ENCODE data around the gene KHSRP. TPM values are rescaled to one million over a fixed set of nuclear protein-coding genes. Genes with fewer than 3 reads are reported as not detected.

KHSRP gene
- total RNA-seq, 4 donors from 2014 or later = 92.9 to 141 (median 118) TPM

- peak overlapping the region; percentile 6 to 74 (median 66) for H3K27ac ChIP-seq
- peak; percentile 100 for DNase-seq
- H3K36me3 ChIP-seq = peaks cover 10 to 12% of the 10 kb centered on the region in 2 donors
- whole genome bisulfite sequencing, 2 donors = 5 to 7% methylated on average over 35 to 39 of the region's 43 CpGs
- peaks cover 12 to 24% of the 10 kb centered on the region in 2 donors for H3K4me1 ChIP-seq
- intact Hi-C loops (cut with DNase I) = loop anchor here (10.0 kb wide), 1 partner anchor 50 kb away; the partner anchor contains the start of genes ALKBH7 and PSPN
- H3K9me3 ChIP-seq = no peaks in the 10 kb centered on the region
- TF ChIP-seq CTCF (IDR thresholded peaks at IDR 0.05) (no peak), POLR2A (IDR thresholded peaks at IDR 0.05) (peak in 1 of 2 donors; percentile 40)
- no peak overlapping the region for H3K4me3 ChIP-seq (replicated peaks in 1 of 3)
- no peaks in the 10 kb centered on the region for H3K27me3 ChIP-seq
Measured at GRCh38 chr19:6424939-6425731, 524 bp upstream of the KHSRP start.

- Histone ChIP-seq H3K9me3 (no peaks in the 10 kb centered on the region), H3K36me3 (peaks cover 25 to 27% of the 10 kb centered on the region in 2 donors), H3K4me3 (replicated peaks in 1 of 3) (peak overlapping the region; percentile 63 to 89 (median 77)), H3K27ac (peak overlapping the region in 2 of 3 donors; percentile 18 to 63), H3K27me3 (no peaks in the 10 kb centered on the region), H3K4me1 (peaks cover 12 to 24% of the 10 kb centered on the region in 2 donors)
- intact Hi-C loops (cut with DNase I) = loop anchor here (10.0 kb wide), 1 partner anchor 49 kb away; the partner anchor contains the start of genes ALKBH7 and PSPN
- TF ChIP-seq POLR2A (IDR thresholded peaks at IDR 0.05) (no peak), CTCF (IDR thresholded peaks at IDR 0.05) (no peak)
- peak; percentile 53 to 59 for DNase-seq
- 1 to 3% methylated on average over 12 to 18 of the region's 20 CpGs for WGBS, 2 donors
Measured at GRCh38 chr19:6423499-6424194, 964 bp downstream of the KHSRP start.

GRCh38 chr19:6421075-6422014 is 3.3 kb downstream of the KHSRP start:
- WGBS, 2 donors = 80 to 88% methylated on average over 13 to 17 of the region's 20 CpGs
- H3K9me3 ChIP-seq = no peaks in the 10 kb centered on the region
- intact Hi-C loops (cut with DNase I) = loop anchor here (10.0 kb wide), 1 partner anchor 47 kb away; the partner anchor contains the start of genes ALKBH7 and PSPN
- no peak for TF ChIP-seq POLR2A (IDR thresholded peaks at IDR 0.05)
- TF ChIP-seq CTCF (IDR thresholded peaks at IDR 0.05) = no peak
- no peak overlapping the region for H3K27ac ChIP-seq
- no peaks in the 10 kb centered on the region for H3K27me3 ChIP-seq
- peaks cover 12 to 24% of the 10 kb centered on the region in 2 donors for H3K4me1 ChIP-seq
- DNase-seq = no peak
- no peak overlapping the region for H3K4me3 ChIP-seq (replicated peaks in 1 of 3)
- peaks cover 48 to 50% of the 10 kb centered on the region in 2 donors for H3K36me3 ChIP-seq

GRCh38 chr19:6418562-6418932 is 6.1 kb downstream of the KHSRP start:
- 90 to 96% methylated on average over 3 to 8 of the region's 19 CpGs for WGBS, 2 donors
- no peak overlapping the region for H3K27ac ChIP-seq
- no peak overlapping the region for H3K4me3 ChIP-seq (replicated peaks in 1 of 3)
- peaks cover 71 to 76% of the 10 kb centered on the region in 2 donors for H3K36me3 ChIP-seq
- no peaks in the 10 kb centered on the region for H3K27me3 ChIP-seq
- no peaks in the 10 kb centered on the region for H3K9me3 ChIP-seq
- H3K4me1 ChIP-seq = peaks cover 14 to 26% of the 10 kb centered on the region in 2 donors
- TF ChIP-seq CTCF (IDR thresholded peaks at IDR 0.05) (no peak), POLR2A (IDR thresholded peaks at IDR 0.05) (no peak)
- no peak for DNase-seq
- intact Hi-C loops (cut with DNase I) = no loop called here

Data from thyroid gland (tissue), 4 donors.